ENCODE measurements around the gene NBR1. TPM values are rescaled to one million over a fixed set of nuclear protein-coding genes. Genes with fewer than 3 reads are reported as not detected.

Gene NBR1, protein sequence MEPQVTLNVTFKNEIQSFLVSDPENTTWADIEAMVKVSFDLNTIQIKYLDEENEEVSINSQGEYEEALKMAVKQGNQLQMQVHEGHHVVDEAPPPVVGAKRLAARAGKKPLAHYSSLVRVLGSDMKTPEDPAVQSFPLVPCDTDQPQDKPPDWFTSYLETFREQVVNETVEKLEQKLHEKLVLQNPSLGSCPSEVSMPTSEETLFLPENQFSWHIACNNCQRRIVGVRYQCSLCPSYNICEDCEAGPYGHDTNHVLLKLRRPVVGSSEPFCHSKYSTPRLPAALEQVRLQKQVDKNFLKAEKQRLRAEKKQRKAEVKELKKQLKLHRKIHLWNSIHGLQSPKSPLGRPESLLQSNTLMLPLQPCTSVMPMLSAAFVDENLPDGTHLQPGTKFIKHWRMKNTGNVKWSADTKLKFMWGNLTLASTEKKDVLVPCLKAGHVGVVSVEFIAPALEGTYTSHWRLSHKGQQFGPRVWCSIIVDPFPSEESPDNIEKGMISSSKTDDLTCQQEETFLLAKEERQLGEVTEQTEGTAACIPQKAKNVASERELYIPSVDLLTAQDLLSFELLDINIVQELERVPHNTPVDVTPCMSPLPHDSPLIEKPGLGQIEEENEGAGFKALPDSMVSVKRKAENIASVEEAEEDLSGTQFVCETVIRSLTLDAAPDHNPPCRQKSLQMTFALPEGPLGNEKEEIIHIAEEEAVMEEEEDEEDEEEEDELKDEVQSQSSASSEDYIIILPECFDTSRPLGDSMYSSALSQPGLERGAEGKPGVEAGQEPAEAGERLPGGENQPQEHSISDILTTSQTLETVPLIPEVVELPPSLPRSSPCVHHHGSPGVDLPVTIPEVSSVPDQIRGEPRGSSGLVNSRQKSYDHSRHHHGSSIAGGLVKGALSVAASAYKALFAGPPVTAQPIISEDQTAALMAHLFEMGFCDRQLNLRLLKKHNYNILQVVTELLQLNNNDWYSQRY
- total RNA-seq: 111 and 114 TPM in 2 replicates

DNA sequence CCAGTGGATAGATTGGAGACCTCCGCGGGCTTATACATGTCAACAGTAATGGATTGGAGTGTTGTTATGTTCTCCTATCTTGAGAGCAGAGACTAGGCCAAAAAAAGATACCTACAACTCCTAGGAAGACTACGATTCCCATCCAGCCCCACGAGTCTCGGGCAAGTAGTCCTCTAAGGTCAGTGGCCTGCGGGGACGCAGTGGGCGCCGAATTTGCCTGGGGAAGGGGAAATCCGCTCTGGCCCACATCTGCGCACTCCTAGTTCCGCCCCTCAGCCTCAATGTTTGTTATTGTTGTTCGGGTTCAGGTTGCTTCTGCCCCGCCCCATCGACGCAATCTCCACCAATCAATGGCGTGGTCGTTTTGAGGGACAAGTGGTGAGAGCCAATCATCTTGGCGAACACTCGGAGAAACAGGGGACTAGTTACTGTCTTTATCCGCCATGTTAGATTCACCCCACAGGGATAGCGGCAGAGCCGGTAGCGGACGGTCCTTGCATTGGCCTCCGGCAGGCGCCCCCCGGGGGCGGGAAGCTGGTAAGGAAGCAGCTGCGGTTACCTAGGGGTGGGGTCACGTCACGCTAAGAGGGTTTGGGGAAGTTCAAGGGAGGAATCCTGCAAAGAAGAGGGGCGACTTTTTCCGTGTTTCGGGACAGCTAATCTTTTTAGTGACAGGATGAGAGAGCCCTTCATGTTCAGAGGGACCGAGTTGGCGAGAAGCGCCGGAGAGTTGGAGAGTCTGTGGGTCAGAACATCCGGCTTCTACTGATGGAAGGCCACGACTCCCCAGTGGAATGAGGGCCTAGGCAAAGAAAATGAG is at the start of gene NBR1:
NBR1 (plus strand) TSS at position 449 of the 820 bp plus-strand sequence. CDS start 4,586 bp downstream, outside the sequence.

DNA sequence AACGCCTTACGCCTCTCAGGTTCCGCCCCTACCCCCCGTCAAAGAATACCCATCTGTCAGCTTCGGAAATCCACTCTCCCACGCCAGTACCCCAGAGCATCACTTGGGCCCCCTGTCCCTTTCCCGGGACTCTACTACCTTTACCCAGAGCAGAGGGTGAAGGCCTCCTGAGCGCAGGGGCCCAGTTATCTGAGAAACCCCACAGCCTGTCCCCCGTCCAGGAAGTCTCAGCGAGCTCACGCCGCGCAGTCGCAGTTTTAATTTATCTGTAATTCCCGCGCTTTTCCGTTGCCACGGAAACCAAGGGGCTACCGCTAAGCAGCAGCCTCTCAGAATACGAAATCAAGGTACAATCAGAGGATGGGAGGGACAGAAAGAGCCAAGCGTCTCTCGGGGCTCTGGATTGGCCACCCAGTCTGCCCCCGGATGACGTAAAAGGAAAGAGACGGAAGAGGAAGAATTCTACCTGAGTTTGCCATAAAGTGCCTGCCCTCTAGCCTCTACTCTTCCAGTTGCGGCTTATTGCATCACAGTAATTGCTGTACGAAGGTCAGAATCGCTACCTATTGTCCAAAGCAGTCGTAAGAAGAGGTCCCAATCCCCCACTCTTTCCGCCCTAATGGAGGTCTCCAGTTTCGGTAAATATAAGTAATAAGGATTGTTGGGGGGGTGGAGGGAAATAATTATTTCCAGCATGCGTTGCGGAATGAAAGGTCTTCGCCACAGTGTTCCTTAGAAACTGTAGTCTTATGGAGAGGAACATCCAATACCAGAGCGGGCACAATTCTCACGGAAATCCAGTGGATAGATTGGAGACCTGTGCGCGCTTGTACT is 45.7 kb upstream of the NBR1 start, which contains the start of gene BRCA1:
BRCA1 (minus strand) TSS at position 232 of the 834 bp plus-strand sequence. CDS start 1,268 bp downstream, outside the sequence.

DNA sequence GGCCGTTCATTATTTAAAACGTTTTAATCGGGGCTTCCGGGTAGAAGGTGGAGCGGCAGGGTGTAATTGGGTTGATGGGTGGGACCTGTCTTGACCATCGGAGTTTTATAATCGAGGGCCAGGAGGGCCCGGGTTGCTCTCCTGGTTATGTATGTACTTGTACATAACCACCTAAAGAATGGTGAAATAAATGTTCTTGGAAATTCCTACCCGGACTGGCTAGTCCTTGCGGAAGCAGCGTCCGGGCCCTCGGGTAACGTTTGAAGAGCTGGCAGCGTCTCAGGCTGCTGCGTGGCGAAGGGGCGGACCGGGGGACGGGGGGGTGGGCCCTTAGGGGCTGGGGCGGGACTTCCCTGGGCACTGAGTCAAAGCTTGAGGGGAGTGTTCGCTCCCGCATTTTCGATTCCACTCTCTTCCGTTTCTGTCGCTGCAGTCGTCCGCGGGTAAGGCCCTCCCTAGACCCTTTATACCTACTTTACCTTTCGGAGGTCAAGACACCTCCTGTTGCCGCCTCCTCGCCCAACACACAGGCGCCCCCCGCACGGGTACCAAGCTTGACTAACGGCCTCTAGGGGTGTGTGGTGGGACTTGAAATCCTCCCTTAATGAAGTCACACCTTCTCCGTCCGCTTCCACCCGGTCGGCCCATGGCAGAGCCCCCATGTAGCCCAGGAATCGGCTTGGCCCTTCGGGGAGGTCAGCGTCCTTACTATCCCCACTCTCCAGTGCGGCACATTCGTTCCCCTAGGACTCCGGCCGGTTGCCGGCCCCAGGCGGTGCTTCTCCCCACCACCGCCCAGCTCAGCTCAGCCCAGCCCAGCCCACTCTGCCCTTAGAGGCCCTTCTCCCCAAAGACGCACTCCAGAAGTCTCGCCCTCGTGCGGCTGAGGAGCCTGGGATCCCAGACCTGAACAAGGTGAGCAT is 40.7 kb downstream of the NBR1 start, which contains the start of gene TMEM106A:
TMEM106A (plus strand) TSS at position 396 of the 923 bp plus-strand sequence. CDS start 1,167 bp downstream, outside the sequence.

DNA sequence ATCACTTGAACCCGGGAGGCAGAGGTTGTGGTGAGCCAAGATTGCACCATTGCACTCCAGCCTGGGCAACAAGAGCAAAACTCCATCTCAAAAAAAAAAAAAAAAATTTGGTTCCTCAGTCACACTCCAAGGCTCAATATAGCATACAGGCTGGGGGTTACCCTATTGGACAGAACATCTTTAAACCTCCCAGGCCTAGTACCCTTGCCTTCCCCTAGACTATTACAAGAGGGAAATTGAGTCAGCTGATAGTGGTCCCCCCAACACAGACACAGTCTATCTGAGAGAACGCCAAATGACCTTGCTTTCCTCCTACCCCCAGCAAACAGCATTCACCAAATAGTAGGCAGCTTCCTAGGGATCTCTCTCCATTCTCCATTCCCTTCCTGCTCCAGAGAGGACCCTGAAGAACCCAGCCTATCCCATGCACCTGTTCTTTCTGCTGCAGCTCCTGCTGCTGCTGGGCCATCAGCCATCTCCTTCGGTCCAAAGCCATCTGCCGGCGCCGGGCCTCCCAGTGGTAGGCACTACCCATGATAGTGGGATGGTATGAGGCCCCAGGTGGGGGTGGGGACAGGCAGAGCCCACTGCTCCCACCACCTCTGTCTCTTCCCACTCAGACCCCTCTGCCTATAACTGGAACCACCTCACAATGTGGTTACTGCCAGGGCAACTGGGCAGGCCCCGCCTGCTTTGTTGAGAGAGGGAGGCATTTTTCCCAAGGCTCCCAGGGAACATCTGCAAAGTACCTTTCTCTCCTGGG is 57.2 kb downstream of the NBR1 start, which contains the start of gene CCDC200:
CCDC200 (minus strand) TSS at position 604 of the 763 bp plus-strand sequence; CDS start at position 535, 69 bp downstream.

DNA sequence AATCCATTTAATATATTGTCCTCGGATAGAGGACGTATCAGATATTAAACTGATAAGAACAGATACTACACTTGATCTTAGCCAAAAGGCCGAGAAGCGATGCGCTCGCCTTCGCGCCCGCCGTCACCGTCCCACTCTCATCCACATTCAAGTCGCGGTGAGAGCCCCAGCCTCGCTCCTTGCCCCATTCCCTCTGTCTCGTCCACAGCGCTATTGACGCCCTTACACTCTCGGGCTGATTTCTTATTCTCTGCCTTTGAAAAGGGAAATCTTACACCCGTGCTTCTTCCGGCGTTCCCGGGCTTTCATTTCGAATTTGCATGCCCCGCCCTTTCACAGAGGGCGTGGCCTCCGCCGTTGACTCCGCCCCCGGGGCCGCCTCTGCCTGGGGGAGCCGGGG is 62.9 kb downstream of the NBR1 start, which contains the start of gene RNU2-1:
RNU2-1 (minus strand) TSS at position 101 of the 400 bp plus-strand sequence.

Other genes with a start within 250 kb of the NBR1 start
- 21.4 and 42.8 TPM in 2 replicates for gene AARSD1, start 206.8 kb upstream of the NBR1 start, total RNA-seq
- 0.28 and 0.58 TPM in 2 replicates for gene PTGES3L, start 191.1 kb upstream of the NBR1 start, total RNA-seq
- gene RUNDC1, start 190.6 kb upstream of the NBR1 start, total RNA-seq: 13.2 and 14.6 TPM in 2 replicates
- gene RPL27, start 172.8 kb upstream of the NBR1 start, total RNA-seq: 1,034 and 1,254 TPM in 2 replicates
- 16.7 and 20.6 TPM in 2 replicates for gene IFI35, start 164.4 kb upstream of the NBR1 start, total RNA-seq
- gene VAT1, start 148.8 kb upstream of the NBR1 start, total RNA-seq: 115 and 147 TPM in 2 replicates
- 0.19 and 0.28 TPM in 2 replicates for gene RND2, start 146.0 kb upstream of the NBR1 start, total RNA-seq
- 5.4 and 33.7 TPM in 2 replicates for gene BRCA1, start 45.9 kb upstream of the NBR1 start, total RNA-seq
- 2.5 and 4.6 TPM in 2 replicates for gene TMEM106A, start 40.7 kb downstream of the NBR1 start, total RNA-seq
- not detected in 2 replicates for gene CCDC200, start 57.4 kb downstream of the NBR1 start, total RNA-seq
- not detected in 2 replicates for gene RNU2-1, start 62.8 kb downstream of the NBR1 start, total RNA-seq
- 11.9 and 22.0 TPM in 2 replicates for gene ARL4D, start 227.8 kb downstream of the NBR1 start, total RNA-seq